Stimulated activated CD8-positive, alpha-beta memory T cell treated with anti-CD3 and anti-CD28 coated beads, Interleukin-2, amount 100 ng/mL, for 48 hours (primary cell): Measurements from ENCODE around the gene KRT74.

ENCODE experiments used
- DNase-seq, 2 donors: peaks; one replicate each; pipeline ENCODE4 v3.0.0-alpha.2; 2020; ENCODE audit warnings: low read depth in 2 of 2

The KRT74 gene

DNA sequence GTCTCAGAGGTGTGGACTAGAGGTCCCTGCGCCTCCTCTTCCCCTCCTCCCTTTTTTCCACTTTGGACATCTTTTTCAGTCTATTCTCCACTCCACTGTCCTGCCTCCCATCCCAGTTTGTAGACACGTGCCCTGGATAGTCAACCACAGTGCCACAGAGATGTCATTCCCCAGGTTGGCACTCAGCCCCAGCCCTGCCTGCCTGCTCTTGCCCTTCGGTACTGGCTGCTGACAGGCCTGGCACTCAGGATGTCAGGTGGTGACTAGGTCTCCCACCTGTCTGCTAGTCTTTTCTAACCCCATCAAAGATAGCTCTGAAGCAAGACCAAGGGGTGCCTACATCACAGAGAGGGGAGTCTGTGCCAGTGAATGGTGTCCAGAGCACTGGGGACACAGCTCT is 36.5 kb downstream of the KRT74 start:
- DNase-seq = no peak

DNA sequence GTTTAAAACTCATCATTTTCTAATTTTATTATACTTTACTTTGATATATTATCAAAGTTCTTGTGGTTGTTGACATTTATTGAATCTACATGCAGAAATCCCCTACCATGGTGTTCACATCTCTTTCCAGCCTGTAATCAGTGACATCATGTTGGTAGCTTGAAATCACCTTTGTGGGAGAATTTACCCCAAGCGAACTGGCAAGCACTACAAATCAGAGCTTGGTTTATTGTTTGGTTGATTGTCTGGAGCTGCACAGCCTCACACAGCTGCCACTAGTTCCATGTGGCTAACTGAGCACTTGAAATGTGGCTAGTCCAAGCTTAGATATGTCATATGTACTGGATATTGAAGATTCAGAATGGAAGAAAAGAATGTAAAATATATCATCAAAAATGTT is 38.1 kb downstream of the KRT74 start:
- DNase-seq = no peak

DNA sequence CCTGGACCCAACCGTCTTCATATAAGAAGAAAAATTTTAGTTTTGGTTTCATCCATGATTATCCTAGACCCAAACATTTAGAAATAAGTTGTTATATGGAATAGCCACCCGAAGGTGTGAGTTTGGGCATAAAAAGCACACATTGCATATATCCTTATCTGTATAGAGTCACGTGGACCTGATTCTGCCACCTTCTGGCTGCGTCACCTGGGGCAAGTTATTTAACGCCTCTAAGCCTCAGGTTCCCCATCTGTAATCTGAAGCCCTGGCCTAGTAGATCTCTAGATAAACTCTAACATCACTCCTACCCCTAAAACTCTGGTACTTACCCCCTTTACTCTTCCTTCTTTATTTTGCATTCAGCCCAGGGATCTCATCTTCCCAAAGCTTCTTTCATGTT is 39.2 kb downstream of the KRT74 start:
- DNase-seq = no peak

DNA sequence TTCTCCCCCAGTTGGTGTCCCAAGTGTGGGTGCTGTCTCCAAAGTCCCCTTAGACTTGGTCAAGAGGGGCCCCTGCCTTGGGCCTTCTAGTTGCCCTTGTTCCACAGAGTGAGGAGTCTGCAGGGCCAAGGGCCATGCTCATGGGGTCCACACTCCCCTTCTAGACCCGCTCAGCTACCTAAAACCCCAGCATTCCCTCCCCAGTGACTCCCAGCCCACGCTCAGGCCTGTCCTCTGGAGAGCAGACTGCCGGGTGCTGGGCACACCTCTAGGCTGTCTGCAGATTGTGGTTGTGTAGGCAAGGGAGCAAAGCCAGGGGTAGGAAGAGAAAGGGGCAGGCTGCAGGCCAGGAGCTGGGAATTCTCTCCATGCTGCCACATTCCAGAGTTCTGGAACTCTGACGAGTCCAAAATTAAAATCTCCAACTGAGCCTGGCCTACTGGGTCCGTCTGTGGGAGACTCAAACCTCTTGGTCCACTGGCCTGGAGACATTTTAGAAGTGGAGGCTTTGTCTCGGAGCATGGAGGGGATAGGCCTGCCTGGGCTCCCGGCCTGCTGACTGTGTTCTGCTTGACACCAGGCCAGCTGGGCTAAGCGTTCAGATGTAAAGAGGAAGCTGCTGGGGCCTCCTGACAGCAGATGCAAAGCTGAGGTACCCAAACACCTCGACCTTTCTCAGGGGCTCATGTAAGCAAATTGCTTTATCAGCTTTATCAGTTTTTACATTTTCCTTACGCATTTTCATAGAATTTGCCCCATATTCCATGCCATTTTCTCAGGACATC is 39.8 kb downstream of the KRT74 start:
- no peak for DNase-seq

DNA sequence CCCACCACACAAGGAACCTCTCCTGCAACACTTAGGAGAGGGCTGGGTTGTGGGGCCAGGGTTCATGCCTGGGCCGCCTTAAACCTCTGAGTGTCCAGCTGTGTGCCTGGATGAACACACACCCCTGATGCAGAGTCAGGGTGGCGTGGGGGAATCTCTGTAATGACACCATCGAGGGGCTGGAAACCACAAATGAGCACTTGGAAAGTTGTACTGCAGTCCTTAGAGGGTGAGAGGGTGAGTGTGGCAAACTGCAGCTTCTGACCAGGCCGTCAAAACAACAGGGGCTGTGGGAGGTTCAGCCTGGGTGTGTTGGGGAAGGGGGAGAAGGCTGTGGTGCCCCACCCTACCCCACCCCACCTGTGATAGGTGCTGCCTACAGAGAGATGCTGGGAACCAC is 41.0 kb downstream of the KRT74 start:
- DNase-seq = no peak

DNA sequence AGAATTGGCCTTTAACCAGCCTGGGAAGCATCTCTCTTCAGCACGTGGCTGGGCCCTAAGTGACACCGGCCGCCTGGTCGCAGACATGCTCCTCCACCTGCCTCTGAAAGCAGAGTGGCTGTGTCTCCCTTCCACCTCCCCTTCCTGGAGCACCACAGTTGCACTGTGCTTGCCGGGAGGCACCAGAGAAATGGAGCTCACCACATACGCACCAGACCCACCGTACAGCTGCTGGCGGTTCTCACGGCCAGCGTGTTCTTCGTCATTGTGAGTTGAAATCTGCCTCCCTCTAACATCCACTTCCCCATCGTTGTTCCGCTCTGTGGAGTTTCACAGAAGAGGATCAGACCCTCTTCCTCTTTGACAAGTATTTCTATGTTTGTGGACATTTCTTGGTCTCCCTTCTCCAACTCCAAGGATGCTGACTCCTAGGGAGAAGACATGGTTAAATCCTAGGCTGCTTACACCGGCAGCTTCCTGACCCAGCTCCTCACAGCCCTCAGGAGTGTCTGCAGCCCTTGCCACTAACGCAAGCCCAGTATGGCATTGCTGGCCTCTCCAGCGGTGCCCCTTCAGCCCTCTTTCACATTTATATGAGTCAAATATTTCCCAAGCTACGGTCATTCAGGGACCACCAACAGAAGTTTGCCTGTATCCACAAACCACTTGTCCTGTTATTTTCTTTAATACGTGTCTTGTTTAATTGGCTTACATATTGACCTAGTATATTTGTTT is 41.9 kb downstream of the KRT74 start:
- no peak for DNase-seq

DNA sequence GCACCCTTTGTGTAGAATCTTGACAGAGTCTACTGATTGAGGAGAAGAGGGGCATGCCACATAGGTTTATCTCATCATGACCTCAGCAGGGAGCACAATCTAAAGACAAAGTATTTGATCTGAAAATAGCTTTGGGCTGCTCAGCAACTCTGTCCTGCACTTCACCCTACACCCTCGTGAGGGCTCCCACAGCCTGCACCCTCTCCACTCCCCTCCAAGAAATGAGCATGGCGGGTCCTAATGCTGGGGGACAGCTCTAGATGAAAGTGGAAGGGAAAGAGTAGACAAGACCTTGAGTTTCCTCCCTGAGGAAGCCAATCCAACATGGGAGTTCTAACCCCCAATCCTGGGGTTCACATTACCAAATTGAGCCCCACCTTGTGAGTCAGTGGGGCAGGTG is 42.7 kb downstream of the KRT74 start:
- DNase-seq = no peak

DNA sequence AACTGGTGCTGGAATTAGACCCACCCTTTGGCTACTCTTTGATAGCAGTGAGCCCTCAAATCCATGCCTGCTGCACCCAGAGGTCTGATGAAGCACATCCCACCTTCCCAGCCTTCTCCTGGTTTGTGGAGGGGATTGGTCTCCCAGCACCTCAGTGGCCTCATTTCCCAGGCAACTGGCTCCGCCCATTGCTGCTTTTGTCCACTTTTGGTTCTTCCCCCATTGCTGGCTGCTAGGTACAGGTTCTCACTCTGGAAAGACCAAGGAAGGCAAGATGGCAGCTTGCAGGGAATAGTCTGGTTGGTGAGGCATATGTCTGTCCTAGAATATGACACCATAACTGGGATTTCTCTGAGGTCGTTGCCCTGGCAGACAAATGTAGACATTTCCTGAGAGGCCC is 43.3 kb downstream of the KRT74 start:
- no peak for DNase-seq

DNA sequence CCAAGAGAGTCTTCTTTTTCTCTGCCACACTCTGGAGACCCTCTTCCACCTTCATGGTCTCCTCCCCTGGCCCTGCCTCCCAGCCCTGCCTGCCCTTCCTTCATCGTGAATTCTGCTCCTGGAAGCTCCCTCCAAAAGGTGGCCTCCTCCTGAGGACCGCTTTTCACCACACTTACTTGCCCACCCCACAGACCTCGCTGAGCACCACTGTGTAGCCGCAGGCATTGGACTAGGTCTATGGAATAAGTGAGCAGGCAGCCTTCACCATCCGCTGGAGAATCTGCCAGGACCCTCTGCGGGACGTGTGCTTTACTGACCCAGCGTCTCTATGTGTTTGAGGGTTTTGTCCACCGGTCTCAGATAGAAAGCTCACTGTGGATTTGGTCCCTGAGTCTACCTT is 43.8 kb downstream of the KRT74 start:
- no peak for DNase-seq

DNA sequence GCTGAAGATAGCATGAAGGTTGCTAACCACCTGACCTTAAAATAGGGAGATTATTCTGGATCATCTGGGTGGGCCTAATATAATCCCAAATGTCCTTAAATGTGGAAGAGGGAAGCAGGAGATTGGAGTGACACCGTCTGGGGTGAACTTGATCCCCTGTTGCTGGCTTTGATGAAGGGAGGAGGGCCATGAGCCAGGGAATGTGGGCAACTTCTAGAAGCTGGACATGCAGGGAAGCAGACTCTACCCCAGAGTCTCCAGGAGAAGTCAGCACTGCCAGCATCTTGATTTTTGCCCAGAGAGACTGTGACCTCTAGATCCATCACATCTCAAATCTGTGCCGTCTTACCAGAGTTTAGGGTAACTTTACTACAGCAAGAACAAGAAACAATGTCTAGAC is 44.2 kb downstream of the KRT74 start:
- DNase-seq = no peak

DNA sequence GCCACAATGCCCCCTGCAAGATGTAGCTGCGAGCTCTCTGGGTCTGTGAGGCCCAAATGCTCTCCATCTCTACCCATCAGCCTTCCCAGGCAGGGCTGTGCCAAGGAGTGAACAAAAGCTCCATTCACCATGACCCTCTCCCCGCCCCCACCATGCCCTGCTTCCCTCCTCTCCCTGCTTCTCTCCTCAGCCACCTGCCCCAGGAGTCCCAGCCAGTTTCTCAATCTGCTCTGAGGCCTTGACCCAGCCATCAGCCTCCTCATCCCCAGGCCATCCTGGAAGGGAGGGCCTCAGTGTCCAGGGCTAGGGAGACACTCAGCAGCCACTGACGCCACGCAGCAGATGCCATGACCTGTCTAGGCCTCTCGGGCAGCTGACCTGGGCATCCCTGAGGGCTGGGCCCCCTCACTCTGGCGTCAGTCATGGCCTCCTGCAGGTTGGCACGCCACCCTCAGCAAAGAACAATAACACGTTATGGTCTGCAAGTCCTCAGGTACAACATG is 45.0 kb downstream of the KRT74 start:
- no peak for DNase-seq

DNA sequence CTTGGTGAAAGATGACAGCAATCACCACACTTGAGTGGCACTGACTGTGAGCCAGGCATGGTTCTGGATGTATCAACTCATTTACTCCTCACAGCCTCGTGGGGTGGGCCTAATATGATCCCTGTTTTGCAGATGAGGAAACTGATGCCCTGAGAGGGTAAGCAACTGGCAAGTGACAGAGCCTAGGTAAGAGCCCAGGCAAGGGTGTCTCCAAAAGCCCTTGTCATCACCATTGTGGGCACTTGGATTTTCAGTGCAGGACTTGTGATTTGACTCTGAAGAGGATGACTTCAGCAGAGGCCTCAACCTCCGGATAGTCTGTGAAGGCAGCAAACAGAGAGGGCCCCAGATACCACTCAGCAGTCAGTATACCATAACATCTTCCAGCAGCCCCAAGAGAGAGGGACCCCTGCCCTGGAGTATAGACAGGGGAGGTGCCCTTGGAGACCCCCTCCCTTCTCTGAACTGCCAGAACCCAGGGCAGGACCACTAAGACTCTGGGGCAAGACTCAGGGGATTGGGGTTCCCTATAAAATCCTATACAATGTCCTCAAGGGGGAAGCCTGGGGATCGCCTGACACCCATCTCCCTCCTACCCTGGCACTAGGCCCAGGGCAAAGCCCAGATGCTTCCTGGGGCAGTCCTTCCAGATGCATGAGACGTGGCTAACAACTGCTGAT is 46.4 kb downstream of the KRT74 start:
- DNase-seq = no peak

DNA sequence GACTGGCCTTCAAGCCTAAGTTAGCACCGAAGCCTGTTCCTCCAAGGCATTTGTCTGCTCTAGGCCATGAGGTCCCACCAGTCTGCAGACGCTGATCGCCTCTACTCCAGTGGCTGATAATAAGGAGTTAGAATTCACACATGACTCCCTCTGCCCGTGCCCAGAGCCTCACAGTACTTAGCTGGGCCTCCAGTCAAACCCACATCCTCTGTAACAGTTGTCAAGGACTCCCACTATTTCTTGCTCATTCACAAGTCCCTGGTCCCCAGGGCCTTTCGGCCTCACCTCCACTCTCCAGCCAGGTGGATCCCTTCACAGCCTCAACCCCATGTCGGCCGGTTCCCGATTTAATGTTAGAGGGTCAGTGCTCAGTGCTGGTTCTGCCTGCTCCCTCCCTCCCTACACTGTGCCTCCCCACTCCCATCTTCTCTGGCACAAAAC is 47.1 kb downstream of the KRT74 start:
- DNase-seq = no peak

DNA sequence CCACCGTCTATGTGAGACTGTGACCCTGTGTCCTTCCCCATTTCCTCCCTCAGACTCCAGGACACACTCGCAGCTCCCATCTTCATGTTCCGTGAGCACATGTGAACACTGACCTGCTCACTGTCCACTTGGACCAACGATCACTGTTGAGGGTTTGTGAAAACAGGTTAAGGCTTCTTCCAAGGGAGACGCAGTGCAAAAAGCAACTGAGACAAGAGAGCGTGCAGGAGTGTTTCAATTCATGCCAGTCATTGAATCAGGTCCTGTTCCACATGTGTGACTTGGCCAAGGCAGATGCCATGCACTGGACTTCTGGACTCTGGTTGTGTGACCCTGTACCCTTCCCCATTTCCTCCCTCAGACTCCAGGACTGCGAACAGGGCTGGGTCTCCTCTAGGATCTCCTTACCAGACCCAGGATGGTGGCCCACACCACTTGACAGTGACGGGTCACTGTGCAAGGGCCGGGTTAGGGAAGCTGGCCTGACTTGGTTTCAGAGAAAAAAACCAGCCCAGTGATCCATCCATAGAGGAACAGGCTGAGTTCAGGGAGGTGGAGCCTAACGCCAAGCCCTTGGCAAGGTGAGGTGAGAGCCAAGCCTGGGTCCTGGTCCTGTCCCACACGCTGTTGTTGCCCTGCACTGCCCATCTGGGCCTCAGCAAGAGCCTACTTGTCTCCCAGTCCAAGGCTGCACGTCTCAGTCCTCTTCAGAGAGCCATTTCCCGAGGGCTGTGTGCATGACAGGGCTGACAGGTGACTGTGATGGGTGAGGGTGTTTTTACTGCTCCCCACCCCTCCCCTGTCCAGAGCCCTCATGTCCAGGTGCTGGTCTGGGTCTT is 47.8 kb downstream of the KRT74 start:
- no peak for DNase-seq

DNA sequence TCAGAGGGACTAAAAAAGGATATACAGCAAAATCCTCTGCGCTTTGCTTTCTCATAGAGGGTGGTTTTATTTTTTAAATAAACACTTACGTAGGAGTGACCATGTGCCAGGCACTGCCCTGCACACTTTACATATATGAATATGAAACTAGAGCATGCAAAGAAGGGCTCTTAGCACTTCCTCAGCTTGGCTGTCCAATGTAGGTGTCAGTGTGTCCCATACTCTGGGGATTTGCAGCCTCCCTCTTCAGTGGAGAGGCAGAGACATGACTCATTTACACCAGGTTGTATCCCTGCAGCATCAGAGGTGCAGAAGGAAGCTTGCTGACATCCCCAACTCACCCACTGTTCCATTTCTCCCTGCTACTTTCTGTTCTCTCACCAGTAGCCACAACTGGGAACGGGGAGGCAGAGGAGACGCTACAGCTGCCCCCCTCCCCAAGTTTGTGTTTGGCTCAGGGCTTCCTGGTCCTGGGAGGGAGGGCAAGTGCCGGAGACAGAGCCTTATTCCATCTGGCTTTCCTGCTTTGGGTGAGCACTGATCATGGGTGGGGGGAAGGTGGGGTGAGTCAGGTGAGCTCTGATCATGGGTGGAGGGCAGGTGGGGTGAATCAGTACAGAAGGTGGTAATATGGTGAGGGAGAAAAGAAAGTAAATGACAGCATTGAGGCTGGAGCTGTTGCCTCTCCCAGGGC is 48.6 kb downstream of the KRT74 start:
- DNase-seq = no peak

DNA sequence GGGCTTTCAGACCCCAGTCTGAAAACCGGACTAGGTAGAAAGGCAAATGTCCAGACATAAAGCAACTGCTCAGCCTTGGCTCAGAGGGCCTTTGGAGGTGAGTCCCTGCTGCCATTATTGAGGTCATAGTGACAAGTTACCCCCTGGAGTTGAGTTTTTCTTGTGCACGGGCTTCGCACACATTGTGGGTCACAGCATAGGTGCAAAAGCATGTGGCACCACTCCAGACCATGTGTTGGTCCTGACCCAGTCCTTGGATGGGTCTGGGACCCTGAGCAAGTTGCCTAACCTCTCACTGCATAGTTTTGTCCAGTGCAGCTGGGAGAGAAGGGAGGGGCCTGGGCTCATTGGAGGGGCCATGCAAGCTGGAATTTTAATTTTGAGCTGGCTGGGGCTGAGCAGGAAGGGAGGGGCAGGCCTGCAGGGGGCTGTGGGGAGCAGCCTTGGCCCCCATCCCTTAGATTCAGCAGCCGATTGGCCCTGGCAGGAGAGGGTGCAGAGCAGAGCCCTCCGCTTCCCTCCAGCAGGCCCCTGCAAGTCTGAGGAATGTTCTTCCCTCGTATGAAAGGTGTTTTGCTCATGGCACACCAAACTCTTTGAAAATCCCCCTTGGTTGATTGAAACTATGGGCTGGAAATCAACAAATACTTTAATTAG is 49.3 kb downstream of the KRT74 start:
- DNase-seq = no peak

DNA sequence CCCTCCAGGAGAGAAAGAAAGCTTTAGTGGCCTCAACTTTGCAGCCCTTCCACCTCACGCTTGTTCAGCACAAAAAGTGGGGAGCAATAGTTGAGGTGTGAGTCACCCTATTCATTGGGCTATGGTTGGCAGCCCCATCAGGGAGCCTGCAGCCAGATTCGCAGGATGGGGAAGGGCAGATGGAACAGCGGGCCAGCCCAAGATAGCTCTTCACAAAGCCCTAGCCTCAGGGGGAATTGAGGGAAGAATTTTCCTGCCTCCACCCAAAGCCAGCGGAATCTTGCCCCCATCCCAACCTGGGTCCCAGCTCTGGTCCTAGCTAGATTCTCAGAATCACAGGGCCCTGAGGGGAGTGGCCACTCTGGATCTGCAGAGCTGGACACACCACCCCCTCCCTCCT is 49.8 kb downstream of the KRT74 start:
- no peak for DNase-seq

DNA sequence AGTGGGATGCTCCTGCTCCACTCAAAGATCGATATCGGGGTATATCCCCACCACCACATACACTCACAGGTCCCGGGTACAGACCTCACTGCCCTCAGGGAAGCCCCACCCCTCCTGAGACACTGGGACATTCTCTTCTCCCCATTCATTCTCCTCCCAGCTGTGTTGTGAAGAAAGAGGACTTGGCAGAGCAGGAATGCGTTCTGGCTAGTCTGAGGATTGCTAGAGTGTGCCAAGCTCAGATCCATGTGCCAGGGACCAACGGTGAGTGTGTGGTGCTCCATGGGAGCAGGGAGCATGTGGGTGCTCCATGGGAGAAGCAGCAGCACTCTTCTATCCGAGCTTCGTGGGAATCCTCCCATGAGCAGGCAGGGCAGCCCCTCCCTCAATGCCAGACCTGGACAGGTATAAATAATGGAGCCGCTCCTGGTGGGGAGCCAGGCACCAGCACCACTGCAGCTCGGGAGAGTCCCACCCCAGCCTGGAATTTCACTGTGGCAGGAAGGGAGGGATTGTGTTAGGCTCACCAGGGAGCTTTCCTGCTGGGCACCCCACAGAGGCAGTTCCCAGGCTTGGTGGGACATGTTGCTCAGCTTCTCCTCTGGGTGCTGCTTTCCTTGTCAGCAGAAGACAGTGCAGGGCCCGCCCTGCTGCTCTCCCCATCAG is 51.2 kb downstream of the KRT74 start:
- no peak for DNase-seq

DNA sequence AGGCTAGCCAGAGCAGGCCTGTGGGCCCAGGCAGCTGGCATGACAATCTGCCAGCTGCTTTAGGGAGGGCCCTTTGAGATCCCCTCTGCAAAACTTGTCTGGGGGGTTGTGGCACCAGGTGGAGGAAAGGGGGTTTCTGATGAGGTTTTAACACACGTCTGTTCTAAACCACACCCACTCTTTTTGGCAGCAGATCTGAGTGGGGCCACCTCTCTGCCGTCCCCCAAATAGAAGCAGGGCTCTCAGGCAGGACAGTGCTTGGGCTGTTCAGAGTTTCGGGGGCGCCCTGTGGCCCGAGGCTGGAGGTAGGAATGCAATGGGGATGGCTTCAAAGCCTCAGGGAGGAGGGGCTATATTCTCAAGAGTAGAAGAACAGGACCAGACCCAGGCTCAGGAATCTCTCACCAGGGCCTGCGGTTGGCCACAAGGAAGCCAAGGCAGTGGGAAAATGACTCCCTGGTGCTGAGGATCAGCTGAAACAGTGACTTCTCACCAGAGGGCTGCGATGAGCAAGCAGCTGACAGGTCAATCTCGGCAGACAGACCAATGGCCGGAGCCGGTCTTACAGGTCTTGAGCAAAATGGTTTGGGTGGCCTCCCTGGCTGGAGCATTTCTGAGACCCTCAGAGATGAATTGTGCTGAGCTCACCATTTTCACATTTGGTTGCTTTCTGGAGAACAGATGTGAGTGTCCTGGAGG is 51.9 kb downstream of the KRT74 start:
- no peak for DNase-seq
